Keratinocyte (primary cell): Measurements from ENCODE around the gene TLE6. TPM values are rescaled to one million over a fixed set of nuclear protein-coding genes. Genes with fewer than 3 reads are reported as not detected.

ENCODE experiments used
- DNase-seq: peaks from one replicate; pipeline ENCODE4 v3.0.0-alpha.2; 2011; ENCODE audit warnings: low read depth, missing footprints, low spot score
- FAIRE-seq: peaks from 2 replicates; lab custom pipeline; 2011; peaks lifted over from hg19 to GRCh38; lab: Jason Lieb, UNC
- H2AFZ ChIP-seq: 2 replicates; pipeline ENCODE4 v1.6.0; 2012; ENCODE audit warnings: low read length, control low read depth, inconsistent platforms; ENCODE audit not compliant: control insufficient read depth
- H3K27ac ChIP-seq: 2 replicates; pipeline ENCODE4 v1.5.1; 2011; ENCODE audit warnings: low read length; ENCODE audit not compliant: control insufficient read depth, insufficient read depth
- H3K27me3 ChIP-seq: 3 replicates; pipeline ENCODE4 v1.6.0; 2011; ENCODE audit warnings: low read length; ENCODE audit not compliant: control insufficient read depth, insufficient read depth; ENCODE audit errors: extremely low read depth
- H3K36me3 ChIP-seq, 2 experiments: 2 replicates in 1 of 2; 3 replicates in 1 of 2; pipeline ENCODE4 v1.5.1; 2011; ENCODE audit warnings: low read length in 2 of 2, mild to moderate bottlenecking in 1 of 2; ENCODE audit not compliant: control insufficient read depth in 2 of 2, insufficient read depth in 2 of 2; ENCODE audit errors: extremely low read depth in 1 of 2
- H3K4me1 ChIP-seq: 3 replicates; pipeline ENCODE4 v1.5.1; 2011; ENCODE audit warnings: low read length; ENCODE audit not compliant: control insufficient read depth, insufficient read depth; ENCODE audit errors: extremely low read depth
- H3K4me2 ChIP-seq: 3 replicates; pipeline ENCODE4 v1.6.0; 2011; ENCODE audit warnings: low read depth, low read length; ENCODE audit not compliant: control insufficient read depth, insufficient read depth; ENCODE audit errors: extremely low read depth
- H3K4me3 ChIP-seq, 3 experiments: fragments of 200-600 bp in 1 of 3; sonication (generic) in 1 of 3; 2 replicates in 2 of 3; 3 replicates in 1 of 3; pipeline ENCODE4 v1.5.1; 2011 to 2016; ENCODE audit warnings: low read length in 3 of 3, mild to moderate bottlenecking in 3 of 3, control low read depth in 2 of 3, inconsistent platforms in 1 of 3, low read depth in 1 of 3, mixed read lengths in 1 of 3, mixed run types in 1 of 3, moderate library complexity in 1 of 3; ENCODE audit not compliant: control insufficient read depth in 2 of 3, insufficient read depth in 2 of 3; ENCODE audit errors: extremely low read depth in 1 of 3
- H3K79me2 ChIP-seq: 2 replicates; pipeline ENCODE4 v1.6.0; 2012; ENCODE audit warnings: low read length; ENCODE audit not compliant: control insufficient read depth, insufficient read depth
- H3K9ac ChIP-seq: 3 replicates; pipeline ENCODE4 v1.6.0; 2011; ENCODE audit warnings: low read length; ENCODE audit not compliant: control insufficient read depth, insufficient read depth; ENCODE audit errors: extremely low read depth
- H3K9me1 ChIP-seq: 3 replicates; pipeline ENCODE4 v1.6.0; 2011; ENCODE audit warnings: low read length; ENCODE audit not compliant: control insufficient read depth, insufficient read depth; ENCODE audit errors: extremely low read depth
- H3K9me3 ChIP-seq: 2 replicates; pipeline ENCODE4 v1.5.1; 2012; ENCODE audit warnings: low read depth, low read length; ENCODE audit not compliant: control insufficient read depth
- H4K20me1 ChIP-seq: 3 replicates; pipeline ENCODE4 v1.6.0; 2011; ENCODE audit warnings: low read length; ENCODE audit not compliant: control insufficient read depth, insufficient read depth; ENCODE audit errors: extremely low read depth
- CTCF ChIP-seq, 3 experiments: IDR thresholded peaks in 1 of 3; conservative IDR thresholded peaks in 1 of 3; optimal IDR thresholded peaks in 1 of 3; 2 replicates in 2 of 3; 3 replicates in 1 of 3; pipeline versions ENCODE3 to v1.5.1; 2011; ENCODE audit warnings: low read length in 3 of 3, mild to moderate bottlenecking in 3 of 3, moderate library complexity in 2 of 3, control low read depth in 1 of 3, inconsistent platforms in 1 of 3; ENCODE audit not compliant: insufficient read depth in 2 of 3; ENCODE audit errors: extremely low read depth in 1 of 3
- EZH2 ChIP-seq: IDR thresholded peaks from one replicate; pipeline ENCODE4 v1.6.1; 2012; ENCODE audit warnings: inconsistent platforms, mild to moderate bottlenecking, low read length, moderate library complexity
- dilution Hi-C: fragments of 300-500 bp; cut with MboI; formaldehyde crosslinking; loops from one replicate; pipeline ENCODE4 v1.7.0; 2020; ENCODE audit warnings: low sequenced_read_pairs; ENCODE audit not compliant: extremely low pct_ligation_motif_present
- polyA plus RNA-seq, 5 experiments: library from polyadenylated mRNA; depleted of rRNA in 3 of 5; stranded (reverse) in 3 of 5; stranded (forward) in 1 of 5; unstranded in 1 of 5; fragments of >200 nt; gene quantifications; 1 replicate in 1 of 5; 2 replicates in 3 of 5; 3 replicates in 1 of 5; pipeline versions ENCODE4 v1.2.1 to v1.2.3, GENCODE V29; 2011 to 2012; ENCODE audit warnings: missing spikeins in 2 of 5, low read depth in 1 of 5, low replicate concordance in 1 of 5

The TLE6 gene
- polyA plus RNA-seq, 1 donor (not counting 4 experiments of a cell fraction or from before 2014, with no cell fraction given), result 1.2 TPM

DNA sequence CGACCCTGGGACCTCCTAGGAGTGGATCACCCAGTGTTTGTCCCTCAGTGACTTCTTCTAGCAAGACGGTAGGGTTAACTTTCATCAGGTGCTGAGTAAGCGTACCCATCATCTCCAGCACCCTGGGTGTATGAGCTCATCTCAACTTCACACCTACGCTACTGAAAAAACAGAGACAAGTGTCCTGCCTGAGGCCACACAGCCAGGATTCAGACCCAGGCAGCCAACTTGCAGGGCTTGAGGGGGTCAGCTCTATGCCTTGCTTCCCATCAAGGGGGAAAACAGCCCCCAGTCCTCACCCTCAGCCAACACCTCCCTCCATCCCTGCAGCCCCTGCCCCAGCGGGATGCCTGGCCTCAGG, 47.1 kb downstream of the TLE6 start:
- no peak for TF ChIP-seq EZH2
- no peak for TF ChIP-seq CTCF (optimal IDR thresholded peaks at IDR 0.05 in 1 of 3, IDR thresholded peaks at IDR 0.05 in 1 of 3, conservative IDR thresholded peaks at IDR 0.05 in 1 of 3; ENCODE audit: extremely low read depth in 1 of 3, insufficient read depth in 2 of 3, low read length in 3 of 3)
- no peak for FAIRE-seq
- H3K36me3 ChIP-seq, result no peaks in the 10 kb centered on the region
- no peak overlapping the region for H3K4me2 ChIP-seq
- DNase-seq, result no peak
- H3K79me2 ChIP-seq, result no peaks in the 10 kb centered on the region
- dilution Hi-C loops, result no loop called here
- H3K27me3 ChIP-seq, result peaks cover 14% of the 10 kb centered on the region
- H4K20me1 ChIP-seq, result no peaks in the 10 kb centered on the region
- no peak overlapping the region for H3K4me3 ChIP-seq
- no peak overlapping the region for H3K9ac ChIP-seq
- no peak overlapping the region for H2AFZ ChIP-seq
- H3K27ac ChIP-seq, result no peak overlapping the region
- H3K9me1 ChIP-seq, result no peaks in the 10 kb centered on the region
- H3K4me1 ChIP-seq, result no peaks in the 10 kb centered on the region
- no peaks in the 10 kb centered on the region for H3K9me3 ChIP-seq

DNA sequence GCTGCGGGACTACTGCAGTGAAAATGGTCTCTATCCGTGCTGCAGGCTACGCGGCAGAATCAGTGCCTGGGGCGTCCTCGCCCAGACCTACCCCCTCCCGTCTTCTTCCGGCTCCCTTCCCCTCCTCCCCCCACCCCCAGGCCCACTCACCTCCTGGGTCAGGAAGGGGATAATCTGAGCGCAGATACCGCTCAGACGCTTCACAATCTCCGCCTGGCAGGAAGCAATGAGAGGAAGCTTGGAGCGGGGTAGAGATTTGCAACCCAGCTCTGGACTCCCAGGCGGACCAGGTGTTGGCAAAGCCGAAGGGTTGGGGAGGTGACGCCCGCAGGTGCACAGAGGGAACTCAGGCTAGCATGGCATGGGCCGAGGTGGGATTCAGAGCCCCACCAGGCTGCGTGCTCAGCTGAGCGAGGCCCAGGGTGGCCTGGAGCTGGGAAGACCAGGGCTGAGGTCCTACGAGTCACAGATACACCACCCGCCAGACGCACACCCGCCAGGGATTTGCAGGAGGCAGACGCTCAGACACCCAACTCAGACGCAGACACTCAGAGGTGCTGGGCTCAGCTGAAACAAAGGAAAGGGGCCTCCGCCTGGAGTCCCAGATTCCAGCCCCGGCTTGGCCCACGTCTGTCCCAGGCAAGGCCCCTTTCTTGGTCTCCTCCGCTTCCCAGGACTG, 47.6 kb downstream of the TLE6 start:
- H3K4me3 ChIP-seq, result no peak overlapping the region
- H3K9ac ChIP-seq, result no peak overlapping the region
- H3K9me3 ChIP-seq, result no peaks in the 10 kb centered on the region
- TF ChIP-seq CTCF (optimal IDR thresholded peaks at IDR 0.05 in 1 of 3, IDR thresholded peaks at IDR 0.05 in 1 of 3, conservative IDR thresholded peaks at IDR 0.05 in 1 of 3; ENCODE audit: extremely low read depth in 1 of 3, insufficient read depth in 2 of 3, low read length in 3 of 3), result no peak
- TF ChIP-seq EZH2, result no peak
- H3K4me2 ChIP-seq, result no peak overlapping the region
- H3K27ac ChIP-seq, result no peak overlapping the region
- no peak overlapping the region for H2AFZ ChIP-seq
- H3K4me1 ChIP-seq, result no peaks in the 10 kb centered on the region
- DNase-seq (no peak), FAIRE-seq (no peak)
- dilution Hi-C loops, result no loop called here
- H3K79me2 ChIP-seq, result no peaks in the 10 kb centered on the region
- H4K20me1 ChIP-seq, result no peaks in the 10 kb centered on the region
- H3K36me3 ChIP-seq, result no peaks in the 10 kb centered on the region
- no peaks in the 10 kb centered on the region for H3K9me1 ChIP-seq
- H3K27me3 ChIP-seq, result peaks cover 20% of the 10 kb centered on the region
